Gastrocnemius medialis (tissue), 4 donors: ENCODE measurements around the gene LDLRAD4.

Source experiments
- POLR2A ChIP-seq, 2 donors: fragments of 450-650 bp; IDR thresholded peaks; one replicate each; pipeline ENCODE4 v1.6.1; 2017; ENCODE audit warnings: antibody characterized with exemption in 2 of 2, mild to moderate bottlenecking in 2 of 2, moderate library complexity in 2 of 2
- TF ChIP-seq, protein P1 (sequence below), 5 experiments: fragments of 450-650 bp in 3 of 5; fragments of 200-600 bp in 2 of 5; sonication (generic) in 2 of 5; IDR thresholded peaks in 4 of 5; conservative IDR thresholded peaks in 1 of 5; 1 replicate in 4 of 5; 2 replicates in 1 of 5; pipeline ENCODE4 v1.5.1; 2016 to 2019; ENCODE audit warnings: antibody characterized with exemption in 5 of 5, mild to moderate bottlenecking in 3 of 5, moderate library complexity in 3 of 5

- TF ChIP-seq, protein P1, sequence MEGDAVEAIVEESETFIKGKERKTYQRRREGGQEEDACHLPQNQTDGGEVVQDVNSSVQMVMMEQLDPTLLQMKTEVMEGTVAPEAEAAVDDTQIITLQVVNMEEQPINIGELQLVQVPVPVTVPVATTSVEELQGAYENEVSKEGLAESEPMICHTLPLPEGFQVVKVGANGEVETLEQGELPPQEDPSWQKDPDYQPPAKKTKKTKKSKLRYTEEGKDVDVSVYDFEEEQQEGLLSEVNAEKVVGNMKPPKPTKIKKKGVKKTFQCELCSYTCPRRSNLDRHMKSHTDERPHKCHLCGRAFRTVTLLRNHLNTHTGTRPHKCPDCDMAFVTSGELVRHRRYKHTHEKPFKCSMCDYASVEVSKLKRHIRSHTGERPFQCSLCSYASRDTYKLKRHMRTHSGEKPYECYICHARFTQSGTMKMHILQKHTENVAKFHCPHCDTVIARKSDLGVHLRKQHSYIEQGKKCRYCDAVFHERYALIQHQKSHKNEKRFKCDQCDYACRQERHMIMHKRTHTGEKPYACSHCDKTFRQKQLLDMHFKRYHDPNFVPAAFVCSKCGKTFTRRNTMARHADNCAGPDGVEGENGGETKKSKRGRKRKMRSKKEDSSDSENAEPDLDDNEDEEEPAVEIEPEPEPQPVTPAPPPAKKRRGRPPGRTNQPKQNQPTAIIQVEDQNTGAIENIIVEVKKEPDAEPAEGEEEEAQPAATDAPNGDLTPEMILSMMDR (IDR thresholded peaks at IDR 0.05 in 4 of 5, conservative IDR thresholded peaks at IDR 0.05 in 1 of 5) = no peak
- no peak for TF ChIP-seq POLR2A (IDR thresholded peaks at IDR 0.05)
Observed at GRCh38 chr18:13587477-13587876, 368.9 kb downstream of the LDLRAD4 start.
